Stimulated activated CD4-positive, alpha-beta T cell treated with anti-CD3 and anti-CD28 coated beads, TNF-alpha, amount 100 ng/mL, for 24 hours (primary cell): ENCODE measurements around the gene HSD3B7.
A peak's percentile ranks its signal among the peaks of the same experiment; 100 is the strongest.

Source experiments
- DNase-seq, 3 experiments: peaks; one replicate each; pipeline ENCODE4 v3.0.0-alpha.2; 2020; ENCODE audit warnings: low read depth in 3 of 3

The HSD3B7 gene

GRCh38 chr16:31022544-31023251 is 37.7 kb downstream of the HSD3B7 start:
- no peak for DNase-seq

GRCh38 chr16:31023252-31023602 is 38.2 kb downstream of the HSD3B7 start:
- no peak for DNase-seq

- no peak for DNase-seq
These were observed 38.7 kb downstream of the HSD3B7 start for GRCh38 chr16:31023627-31024226.

DNA sequence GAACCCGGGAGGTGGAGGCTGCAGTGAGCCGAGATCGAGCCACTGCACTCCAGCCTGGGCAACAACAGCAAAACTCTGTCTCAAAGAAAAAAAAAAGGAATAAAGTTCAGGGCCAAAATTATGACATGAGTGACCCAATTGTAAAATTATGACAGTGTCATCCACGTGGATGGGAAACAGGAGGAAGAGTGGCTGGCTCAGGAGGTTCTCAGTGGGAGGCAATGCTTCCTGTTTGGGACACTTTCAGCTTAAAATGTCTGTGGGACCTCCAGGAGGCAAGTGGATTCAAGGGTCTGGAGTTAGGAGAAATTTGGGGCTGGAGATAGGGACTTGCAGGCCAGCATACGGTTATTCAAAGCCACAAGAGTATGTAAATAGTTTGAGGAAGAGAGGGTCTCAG is 40.3 kb downstream of the HSD3B7 start:
- no peak for DNase-seq

DNA sequence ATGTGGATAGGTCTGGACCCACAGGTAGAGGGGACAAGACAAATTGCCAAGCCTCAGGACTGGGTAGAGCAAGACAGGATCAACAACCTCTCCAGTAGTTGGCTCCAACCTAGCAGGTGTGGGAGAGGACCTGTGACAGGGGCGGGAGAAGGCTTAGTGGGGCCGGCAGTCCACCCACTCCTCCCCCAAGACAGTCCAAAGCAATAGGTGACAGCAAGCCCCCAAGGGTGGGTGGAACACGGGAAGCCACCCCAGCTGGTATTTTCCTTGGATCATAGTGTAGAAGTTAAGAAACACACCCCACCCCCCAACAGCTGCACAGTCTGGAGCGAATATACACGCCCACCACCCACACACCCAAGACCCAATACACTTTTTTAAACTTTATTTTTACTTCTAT is 44.3 kb downstream of the HSD3B7 start:
- DNase-seq, result no peak

GRCh38 chr16:31031276-31031675 is 46.3 kb downstream of the HSD3B7 start:
- no peak for DNase-seq

- DNase-seq, result peak; percentile 93 to 98 (median 96)
These were observed 48.0 kb downstream of the HSD3B7 start, which contains the start of gene STX4 for GRCh38 chr16:31032736-31033708. STX4 (plus strand) TSS chr16:31033558; CDS start chr16:31033806, 248 bp downstream.

- peak; percentile 77 to 84 (median 82) for DNase-seq
These were observed 48.9 kb downstream of the HSD3B7 start for GRCh38 chr16:31033709-31034492.

DNA sequence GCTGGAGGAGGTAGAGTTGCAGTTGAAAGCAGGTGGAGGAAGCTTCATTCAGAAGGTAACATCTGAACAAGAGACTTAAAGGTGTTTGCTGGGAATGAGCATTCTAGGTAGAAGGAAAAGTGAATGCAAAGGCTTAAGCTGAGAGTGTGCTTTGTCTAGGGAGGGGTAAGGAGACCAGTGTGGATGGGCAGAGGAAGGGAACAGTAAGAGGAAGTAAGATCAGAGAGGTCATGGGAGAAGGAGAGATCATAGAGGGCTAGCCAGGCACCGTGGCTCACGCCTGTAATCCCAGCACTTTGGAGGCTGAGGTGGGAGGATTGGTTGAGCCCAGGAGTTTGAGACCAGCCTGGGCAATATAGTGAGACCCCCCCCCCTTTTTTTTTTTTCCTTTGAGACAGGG is 51.7 kb downstream of the HSD3B7 start:
- no peak for DNase-seq
